ENCODE results near the gene RTL1.

RTL1 gene

DNA sequence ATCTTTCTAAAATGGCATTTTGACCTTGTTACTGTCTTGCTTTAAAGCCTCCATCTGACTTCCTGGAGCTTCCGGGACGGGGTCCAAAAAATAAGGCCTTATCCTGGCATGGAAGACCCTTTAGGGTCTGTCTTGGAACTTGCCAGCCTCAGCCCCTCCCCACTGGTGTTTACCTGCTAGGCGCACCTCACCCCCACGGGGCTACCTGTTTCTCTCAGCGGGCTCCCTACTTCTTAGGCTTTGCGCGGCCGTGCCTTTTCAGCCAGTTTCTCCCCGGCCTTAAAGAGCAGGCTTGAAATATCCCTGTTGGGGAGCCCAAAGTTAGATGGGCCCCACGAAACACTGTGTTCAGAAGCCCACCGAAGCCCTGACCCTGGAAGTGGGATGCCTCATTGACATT lies 5.1 kb downstream of the RTL1 start:
- DNase-seq (ENCODE audit: low spot score) = no peak

GRCh38 chr14:100896369-100897060 lies 7.0 kb downstream of the RTL1 start:
- DNase-seq (ENCODE audit: low spot score) = no peak

GRCh38 chr14:100895411-100895810 lies 8.1 kb downstream of the RTL1 start:
- DNase-seq (ENCODE audit: low spot score) = no peak

DNA sequence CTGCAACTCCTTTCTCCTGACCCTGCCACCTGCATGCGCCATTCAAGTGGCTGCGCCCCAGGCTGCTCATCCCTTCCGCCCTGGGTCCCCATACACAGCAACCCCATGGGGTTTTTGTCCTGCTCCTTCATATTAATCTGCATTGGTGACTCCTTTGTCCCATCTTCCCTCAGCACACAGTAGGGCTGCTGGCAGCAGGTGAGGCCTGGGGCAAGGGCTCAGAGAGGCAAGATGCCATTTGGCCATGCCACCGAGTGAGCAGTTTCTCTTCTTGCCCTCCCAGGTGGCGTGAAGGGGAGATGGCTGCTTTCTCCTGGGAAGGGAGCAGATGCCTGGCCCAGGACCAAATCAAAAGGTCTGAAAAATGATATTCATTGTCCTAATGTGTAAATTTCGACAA lies 9.1 kb downstream of the RTL1 start:
- DNase-seq (ENCODE audit: low spot score) = no peak

GRCh38 chr14:100893760-100894159 lies 9.8 kb downstream of the RTL1 start:
- DNase-seq (ENCODE audit: low spot score) = no peak

DNA sequence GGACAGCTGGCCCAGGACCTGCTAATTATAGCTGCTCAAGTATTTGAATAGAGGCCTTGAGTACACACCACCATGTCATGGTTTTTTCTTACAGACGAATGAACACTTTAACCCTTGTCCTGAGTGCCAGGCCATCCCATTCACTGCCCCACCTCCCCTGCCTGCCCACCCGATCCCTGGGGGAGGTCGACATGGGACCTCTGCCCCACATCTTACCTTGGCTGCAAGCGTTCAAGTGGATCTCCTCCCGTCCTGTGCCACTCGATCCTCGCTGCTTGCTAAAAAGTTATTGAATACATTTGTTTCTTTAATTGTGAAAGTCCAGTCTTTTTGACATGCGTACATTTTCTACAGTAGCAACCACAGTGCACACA lies 10.3 kb downstream of the RTL1 start:
- DNase-seq (ENCODE audit: low spot score) = no peak

DNA sequence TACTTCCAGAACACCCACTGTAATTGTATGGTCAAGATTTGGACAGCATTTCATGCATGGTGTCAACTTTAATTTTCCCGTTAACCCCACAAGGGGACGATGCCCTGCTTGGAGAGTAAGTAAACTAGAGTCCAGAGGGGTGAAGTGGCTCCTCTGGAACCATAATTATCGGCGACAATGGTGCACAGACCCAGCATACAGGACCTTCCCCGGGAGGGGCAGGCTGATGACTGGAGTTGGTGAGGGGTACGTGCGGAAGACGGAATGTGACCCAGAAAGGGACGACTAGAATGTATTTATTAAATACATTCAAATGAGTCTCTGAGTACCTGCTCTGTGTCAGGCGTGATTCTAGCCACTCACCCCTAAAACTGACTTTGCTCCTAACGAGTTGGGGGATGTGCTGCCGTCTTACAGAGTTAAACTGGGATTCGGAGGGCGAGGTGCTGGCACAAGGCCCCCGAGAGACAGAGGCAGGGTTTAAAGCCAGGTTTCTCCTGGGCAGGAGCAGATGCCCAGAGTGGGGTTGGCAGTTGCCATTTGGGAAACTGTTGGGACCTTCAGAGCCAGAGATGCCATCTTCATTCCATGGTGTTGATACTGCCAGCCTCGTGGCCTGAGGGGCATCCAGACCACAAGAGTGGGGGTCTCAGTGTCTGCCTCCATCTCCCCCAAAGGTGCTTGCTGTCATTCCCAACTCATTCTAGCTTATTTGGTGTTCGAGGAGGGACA lies 10.9 kb downstream of the RTL1 start:
- no peak for DNase-seq (ENCODE audit: low spot score)

GRCh38 chr14:100891501-100892445 lies 11.7 kb downstream of the RTL1 start:
- no peak for DNase-seq (ENCODE audit: low spot score)

- no peak for DNase-seq (ENCODE audit: low spot score)
Observed at GRCh38 chr14:100891051-100891450, 12.5 kb downstream of the RTL1 start.

GRCh38 chr14:100890061-100890850 lies 13.3 kb downstream of the RTL1 start:
- no peak for DNase-seq (ENCODE audit: low spot score)

- DNase-seq (ENCODE audit: low spot score) = no peak
Observed at GRCh38 chr14:100889641-100890040, 13.9 kb downstream of the RTL1 start.

- DNase-seq (ENCODE audit: low spot score) = no peak
Observed at GRCh38 chr14:100888789-100889315, 14.7 kb downstream of the RTL1 start.

- DNase-seq (ENCODE audit: low spot score) = no peak
Observed at GRCh38 chr14:100887728-100888335, 15.7 kb downstream of the RTL1 start.

DNA sequence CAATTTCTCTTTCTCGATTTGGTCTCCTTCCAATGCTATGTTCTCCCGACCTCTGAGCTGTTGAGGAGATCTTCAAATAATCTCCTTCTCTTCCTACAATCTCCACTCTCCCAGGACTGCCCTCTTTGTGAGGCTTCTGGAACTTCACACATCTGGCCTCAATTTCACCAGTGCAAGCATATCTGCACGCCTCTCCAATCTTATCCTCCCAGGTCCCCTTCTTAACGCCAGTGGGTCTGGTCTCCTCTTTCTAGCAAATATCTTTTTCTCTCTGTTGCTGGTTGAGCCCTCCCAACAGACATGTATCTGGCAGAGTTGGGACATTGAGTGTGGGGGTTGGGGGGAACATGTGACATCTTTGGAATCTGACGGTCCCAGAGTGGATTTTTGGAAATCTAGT lies 17.9 kb downstream of the RTL1 start:
- DNase-seq (ENCODE audit: low spot score) = no peak

DNA sequence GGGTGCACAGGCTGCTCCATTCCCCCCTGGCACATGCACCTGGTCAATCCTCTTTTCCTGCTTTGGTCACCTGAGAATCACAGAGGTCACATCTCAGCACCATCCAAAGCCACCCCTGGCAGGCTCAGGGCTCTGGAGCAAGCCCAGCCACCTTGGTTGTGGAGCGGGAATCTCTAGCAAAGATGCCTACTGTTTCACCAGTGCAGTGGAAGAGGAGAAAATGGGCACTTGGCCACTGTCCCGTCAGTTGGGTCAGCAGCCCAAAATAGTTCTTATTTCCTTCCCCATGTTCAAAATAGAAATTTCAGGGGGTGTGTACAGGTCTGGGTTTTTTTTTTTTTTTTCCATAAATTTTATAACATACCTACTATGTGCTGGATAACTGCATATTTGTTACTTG lies 18.3 kb downstream of the RTL1 start:
- no peak for DNase-seq (ENCODE audit: low spot score)

DNA sequence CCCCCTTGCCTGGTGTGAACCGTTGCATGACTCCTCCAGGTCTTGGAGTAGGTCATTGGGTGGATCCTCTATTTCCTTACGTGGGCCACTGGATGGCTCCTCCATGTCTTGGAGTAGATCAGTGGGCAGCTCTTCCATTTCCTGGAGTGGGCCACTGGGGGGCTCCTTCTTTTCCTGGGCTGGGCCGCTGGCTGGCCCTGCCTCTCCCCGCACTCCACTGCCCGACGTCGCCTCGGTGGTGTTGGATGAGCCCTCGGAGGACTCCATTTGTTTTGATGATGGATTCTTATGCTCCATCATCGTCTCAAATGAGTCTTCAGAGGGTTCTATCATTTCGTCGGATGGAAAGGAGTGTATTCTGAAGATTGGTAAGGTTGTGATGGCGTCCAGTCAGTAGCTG lies 19.1 kb downstream of the RTL1 start:
- no peak for DNase-seq (ENCODE audit: low spot score)

DNA sequence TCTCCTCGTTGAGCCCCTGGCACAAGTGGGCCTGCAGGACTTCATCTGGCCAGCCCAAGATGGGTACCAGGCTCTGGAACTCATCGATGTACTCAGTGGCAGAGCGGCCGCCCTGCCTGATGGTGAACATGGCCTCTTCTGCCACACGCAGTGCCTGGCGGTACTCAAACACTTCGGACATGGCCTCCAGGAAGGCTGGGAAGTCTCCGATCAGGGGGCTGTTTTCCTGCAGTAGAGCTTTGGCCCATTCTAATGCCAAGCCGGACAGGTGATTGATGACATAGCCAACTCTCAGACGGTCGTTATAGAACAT lies 19.8 kb downstream of the RTL1 start:
- DNase-seq (ENCODE audit: low spot score) = no peak

- no peak for DNase-seq (ENCODE audit: low spot score)
Observed at GRCh38 chr14:100882991-100883788, 20.3 kb downstream of the RTL1 start.

- DNase-seq (ENCODE audit: low spot score) = no peak
Observed at GRCh38 chr14:100882026-100882967, 21.2 kb downstream of the RTL1 start.
